EL (cell line): ENCODE data around the gene CLCN1.
A peak's percentile ranks its signal among the peaks of the same experiment; 100 is the strongest.

Source experiments
- DNase-seq: peaks from one replicate; pipeline ENCODE4 v3.0.0-alpha.2; 2016

Gene CLCN1

DNA sequence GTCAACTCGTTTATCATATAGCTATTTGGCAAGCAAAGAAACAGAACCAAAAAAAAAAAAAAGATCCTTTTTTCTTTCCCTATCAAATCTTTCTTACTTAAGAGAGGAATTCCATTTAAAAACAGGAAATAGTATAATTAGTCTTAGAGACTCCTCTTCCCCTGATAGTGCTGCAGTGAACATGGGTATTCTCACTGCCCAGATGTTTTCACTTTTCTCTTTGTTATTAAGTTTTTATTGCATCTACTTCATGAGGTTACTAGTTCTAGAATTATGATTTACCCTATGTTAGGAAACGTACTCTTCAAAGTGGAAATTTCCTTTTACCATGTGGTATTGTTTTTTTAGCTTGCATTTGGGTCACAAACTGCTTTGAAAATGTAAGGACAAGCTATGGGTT lies 19.2 kb upstream of the CLCN1 start:
- no peak for DNase-seq

GRCh38 chr7:143299346-143299745 lies 16.6 kb upstream of the CLCN1 start:
- DNase-seq = peak; percentile 36

- no peak for DNase-seq
These were observed 16.1 kb upstream of the CLCN1 start for GRCh38 chr7:143299840-143300239.

DNA sequence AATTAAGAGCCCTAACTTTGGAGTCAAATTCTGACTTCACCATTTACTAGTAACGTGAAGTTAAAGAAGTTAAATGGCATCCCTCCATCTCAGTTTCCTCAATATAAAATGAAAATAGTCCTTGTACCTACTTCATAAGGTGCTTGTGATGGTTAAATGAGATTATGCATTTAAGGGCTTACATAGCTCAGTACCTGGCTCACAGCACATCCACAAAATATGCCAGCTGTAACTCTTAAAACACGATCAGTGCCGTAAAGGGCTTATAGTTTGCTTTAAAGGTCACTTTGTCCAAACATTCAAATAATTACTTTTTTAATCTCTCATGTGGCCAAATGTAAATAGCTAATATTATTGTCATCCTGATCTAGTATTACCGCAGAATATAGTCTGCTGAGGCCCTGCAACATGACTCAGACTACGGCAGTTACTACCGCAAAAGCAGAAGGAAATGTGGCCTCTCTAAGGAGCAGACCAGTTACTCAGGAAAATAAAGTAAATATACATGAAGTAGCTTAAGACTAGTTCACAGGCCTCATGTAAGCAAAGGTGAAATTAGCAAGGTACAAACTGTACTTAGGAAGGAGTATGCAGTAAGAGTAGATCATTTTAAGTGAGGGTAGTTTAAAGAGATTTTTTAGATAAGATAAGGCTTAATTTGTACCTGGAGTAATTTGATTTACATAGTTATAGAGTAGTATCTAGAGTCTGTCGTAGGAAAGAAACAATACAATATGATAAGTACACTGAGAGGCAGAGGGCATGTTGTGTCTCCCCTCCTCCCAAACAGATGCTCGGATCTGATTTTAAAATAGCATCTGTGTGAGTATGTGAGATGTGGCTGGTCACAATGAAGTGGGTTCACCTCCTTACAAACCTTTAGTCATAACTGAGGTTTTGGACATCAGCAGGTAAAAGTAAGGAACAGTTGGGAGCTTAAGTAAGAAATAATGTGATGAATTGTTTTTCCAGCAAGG lies 14.7 kb upstream of the CLCN1 start:
- peak; percentile 42 for DNase-seq

DNA sequence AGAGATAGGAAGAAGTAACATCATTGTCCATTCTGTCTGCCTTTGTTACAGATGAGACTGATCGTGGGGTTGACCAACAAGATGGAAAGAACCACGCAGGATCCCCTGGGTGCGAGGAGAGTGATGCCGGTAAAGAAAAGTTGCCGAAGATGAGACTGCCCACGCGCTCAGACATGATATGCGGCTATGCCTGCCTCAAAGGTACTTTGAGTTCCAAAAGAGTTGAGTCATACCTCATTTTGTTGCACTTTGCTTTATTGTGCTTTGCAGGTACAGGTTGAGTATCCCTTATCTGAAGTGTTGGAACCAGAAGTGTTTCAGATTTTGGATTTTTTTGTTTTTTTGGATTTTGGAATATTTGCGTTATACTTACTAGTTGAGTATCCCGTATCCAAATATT lies 12.2 kb upstream of the CLCN1 start:
- no peak for DNase-seq

GRCh38 chr7:143304938-143305337 lies 11.0 kb upstream of the CLCN1 start:
- no peak for DNase-seq

DNA sequence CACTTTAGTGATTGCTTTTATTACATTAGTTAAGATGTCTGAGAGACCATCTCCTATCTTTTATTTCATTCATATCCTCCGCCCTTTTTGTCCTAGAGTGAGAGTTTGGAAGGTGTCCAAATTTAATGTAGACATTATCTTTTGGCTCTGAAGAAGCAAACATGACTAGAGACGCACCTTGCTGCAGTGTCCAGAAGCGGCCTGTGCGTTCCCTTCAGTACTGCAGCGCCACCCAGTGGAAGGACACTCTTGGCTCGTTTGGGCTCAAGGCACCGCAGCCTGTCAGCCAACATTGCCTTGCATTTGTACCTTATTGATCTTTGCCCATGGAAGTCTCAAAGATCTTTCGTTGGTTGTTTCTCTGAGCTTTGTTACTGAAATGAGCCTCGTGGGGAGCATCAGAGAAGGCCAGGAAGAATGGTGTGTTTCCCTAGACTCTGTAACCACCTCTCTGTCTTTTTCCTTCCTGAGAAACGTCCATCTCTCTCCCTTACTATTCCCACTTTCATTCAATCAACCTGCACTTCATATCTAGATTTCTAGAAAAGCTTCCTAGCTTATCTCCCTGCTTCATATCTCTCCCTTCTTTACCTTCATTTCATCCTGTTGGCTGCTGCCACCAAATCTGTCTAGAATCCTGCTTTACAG lies 10.4 kb upstream of the CLCN1 start:
- DNase-seq = peak; percentile 11

DNA sequence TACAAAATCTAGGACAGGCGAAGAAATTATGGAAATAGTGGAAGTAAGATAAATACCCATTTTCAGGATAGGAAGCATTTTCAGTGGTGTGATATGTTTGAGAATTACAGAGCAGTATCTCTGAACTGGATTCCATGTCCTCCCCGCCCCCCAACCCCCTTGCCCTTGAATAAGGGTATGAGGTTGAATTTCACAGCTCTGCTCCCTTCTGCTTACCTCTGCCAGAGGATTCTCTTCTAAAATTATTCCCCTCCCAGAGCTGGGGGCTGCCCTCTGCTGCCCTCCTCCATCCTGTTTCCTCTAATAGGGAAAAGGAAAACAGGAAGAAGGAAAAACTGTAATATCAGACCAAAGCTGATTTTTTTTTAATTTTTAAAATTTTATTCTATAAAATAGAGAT lies 7.3 kb upstream of the CLCN1 start:
- DNase-seq = no peak

DNA sequence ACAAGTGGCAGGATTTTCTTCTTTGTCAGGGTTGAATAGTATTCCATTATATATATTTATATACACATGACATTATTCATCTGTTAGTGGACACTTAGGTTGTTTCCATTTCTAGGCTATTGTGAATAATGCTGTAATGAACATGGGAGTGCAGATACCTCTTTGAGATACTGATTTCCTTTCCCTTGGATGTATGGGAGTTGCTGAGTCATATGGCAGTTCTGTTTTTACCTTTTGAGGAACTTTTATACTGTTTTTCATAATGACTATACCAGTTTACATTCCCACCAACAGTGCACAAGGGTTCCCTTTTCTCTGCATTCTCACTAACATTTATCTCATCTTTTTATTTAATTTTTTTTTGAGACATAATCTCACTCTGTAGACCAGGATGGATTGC lies 1.8 kb upstream of the CLCN1 start:
- no peak for DNase-seq

- DNase-seq = no peak
These were observed 581 bp downstream of the CLCN1 start for GRCh38 chr7:143316492-143316891.

- DNase-seq = no peak
These were observed 2.8 kb downstream of the CLCN1 start for GRCh38 chr7:143318661-143319060.

GRCh38 chr7:143320620-143321019 lies 4.7 kb downstream of the CLCN1 start:
- no peak for DNase-seq

- no peak for DNase-seq
These were observed 5.3 kb downstream of the CLCN1 start for GRCh38 chr7:143321242-143321641.

DNA sequence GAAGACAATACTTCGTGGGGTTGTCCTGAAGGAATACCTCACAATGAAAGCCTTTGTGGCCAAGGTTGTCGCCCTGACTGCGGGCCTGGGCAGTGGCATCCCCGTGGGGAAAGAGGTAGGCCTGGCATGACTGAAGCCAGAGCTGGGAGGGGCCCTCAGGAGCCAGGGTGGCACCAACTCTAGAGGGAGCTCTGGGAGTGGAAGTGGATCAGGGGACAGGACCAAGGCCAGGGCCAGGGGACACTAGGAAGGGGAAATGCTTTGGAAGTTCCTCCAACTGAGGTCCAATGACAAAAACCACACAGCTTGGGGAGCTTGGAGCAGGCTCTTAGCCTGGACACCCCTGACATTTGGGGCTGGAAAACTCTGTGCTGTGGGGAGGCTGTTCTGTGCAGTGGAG lies 5.8 kb downstream of the CLCN1 start:
- no peak for DNase-seq

GRCh38 chr7:143322760-143323633 lies 7.1 kb downstream of the CLCN1 start:
- DNase-seq = no peak

DNA sequence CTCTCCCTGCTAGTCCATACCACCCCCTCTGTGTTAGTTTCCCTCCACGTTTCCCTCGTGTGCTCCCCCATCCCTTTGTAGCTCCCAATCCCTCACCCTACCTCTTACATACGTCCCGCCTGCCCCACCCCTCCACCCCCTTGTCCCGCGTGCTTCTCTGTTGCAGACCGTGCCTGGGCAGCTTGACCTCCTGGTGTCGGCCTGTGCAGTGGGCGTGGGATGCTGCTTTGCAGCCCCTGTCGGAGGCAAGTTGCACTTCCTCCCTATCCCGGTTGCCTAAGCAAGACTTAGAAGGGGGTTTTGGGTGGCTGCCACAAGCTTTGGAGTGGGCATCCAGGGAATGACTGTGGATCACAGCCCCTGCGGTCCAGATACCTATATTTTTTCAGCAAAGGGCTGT lies 7.7 kb downstream of the CLCN1 start:
- DNase-seq = no peak

- DNase-seq = no peak
These were observed 9.3 kb downstream of the CLCN1 start for GRCh38 chr7:143325240-143325639.

- no peak for DNase-seq
These were observed 12.0 kb downstream of the CLCN1 start for GRCh38 chr7:143327903-143328302.

DNA sequence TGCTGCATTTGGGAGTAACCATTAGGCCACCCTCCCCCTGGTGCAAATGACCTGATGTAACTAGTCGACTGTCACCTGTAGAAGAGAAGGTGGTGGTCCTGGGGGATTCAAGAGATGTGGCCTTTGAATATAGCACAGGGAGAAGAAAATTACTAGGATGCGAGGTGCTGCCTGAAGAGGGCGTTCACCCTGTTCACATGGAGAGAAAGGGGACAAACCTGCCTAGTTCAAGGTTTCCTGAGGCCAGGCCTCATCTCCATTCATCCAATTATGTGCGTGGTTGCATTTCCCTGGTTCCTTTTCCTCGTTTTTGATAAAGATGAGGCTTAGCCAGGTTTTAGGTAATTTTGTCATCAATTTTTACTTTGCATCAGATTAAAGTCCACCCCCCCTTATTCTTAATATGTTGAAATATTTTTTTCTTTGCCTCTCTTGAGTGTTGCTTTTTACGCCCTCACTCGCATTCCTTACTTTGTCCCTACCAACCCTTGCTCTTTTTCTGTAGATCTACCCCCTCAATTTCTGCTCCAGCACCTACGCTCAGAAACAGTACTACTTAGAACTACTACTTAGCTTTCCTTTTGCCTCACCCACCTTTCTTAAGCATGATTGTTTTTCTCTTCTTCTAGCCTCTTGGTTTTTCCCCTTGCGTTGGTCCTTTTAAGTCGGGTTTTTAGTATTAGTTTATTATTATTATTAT lies 13.7 kb downstream of the CLCN1 start:
- no peak for DNase-seq

DNA sequence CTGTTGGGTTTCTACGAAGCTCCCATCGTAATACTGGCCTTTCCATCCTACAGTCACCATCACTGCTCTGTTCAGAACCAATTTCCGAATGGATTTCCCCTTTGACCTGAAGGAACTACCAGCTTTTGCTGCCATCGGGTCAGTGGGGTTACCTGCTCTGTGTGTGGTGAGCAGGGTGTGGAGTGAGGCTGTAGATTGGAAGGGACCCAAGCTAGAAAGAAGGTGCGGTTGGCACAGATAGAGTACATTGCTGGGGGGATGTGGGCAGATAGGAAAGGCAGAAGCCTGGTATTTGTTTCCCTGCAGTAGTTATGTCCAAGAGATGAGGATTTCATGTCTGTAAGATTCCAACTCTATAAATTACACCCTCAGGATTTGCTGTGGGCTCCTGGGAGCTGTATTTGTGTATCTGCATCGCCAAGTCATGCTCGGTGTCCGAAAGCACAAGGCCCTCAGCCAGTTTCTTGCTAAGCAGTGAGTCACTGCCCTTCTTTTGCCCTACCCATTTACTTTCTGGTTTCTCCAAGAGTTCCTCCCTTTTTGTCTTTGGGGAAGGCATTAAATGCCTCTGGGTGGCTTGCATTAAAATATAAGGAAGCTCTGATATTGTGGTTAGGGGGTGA lies 15.4 kb downstream of the CLCN1 start:
- peak; percentile 68 for DNase-seq

DNA sequence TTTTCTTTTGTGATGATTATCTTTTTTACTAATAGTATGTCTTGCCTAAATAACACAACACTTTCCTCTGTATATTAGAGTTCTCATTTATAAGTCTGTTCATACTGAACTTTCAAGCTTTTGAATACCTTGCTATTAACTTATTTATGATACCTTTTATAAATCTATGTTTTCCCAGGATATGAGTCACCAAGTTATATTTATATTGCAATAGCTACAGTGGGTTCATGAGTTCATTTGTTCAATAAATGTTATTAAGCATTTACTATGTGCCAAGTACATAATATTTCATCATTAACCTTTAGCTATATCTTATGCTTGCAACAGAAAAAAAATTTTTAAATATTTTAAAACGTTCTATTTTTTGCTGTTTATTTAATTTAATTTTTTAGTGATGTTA lies 18.3 kb downstream of the CLCN1 start:
- no peak for DNase-seq

DNA sequence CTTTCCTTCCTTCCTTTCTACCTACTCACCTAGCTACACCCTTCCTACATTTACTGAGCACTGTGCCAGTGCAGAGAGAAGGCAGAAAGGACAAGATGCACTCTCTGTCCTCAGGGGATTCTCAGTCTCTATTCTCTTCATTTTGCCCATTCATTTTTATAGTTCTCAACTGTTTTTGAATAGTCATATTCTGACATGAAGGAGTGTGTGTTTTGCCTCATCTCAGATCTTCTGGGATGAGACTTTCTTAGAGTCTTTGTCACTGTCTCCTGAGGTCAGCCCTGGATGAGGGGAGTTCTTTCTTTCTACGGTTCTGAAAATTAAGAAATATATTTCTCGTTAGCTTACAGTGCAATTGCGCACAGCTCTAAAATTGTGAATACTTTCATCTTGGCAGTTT lies 21.3 kb downstream of the CLCN1 start:
- DNase-seq = no peak
